Nucleus accumbens (tissue), 56 donors: ENCODE measurements around the gene PLD1.
A peak's percentile ranks its signal among the peaks of the same experiment; 100 is the strongest.
"Not testable (repeated sequence)": the region's sequence is repeated elsewhere in the genome, so short reads cannot be mapped to it uniquely, and the experiment has no call there.

Experiments
- DNase-seq, 56 donors: peaks; one replicate each; lab custom pipeline; 2025; lab: John Stamatoyannopoulos, UW

The PLD1 gene

GRCh38 chr3:171644681-171645080, 165.6 kb downstream of the PLD1 start:
- DNase-seq, result no peak

DNA sequence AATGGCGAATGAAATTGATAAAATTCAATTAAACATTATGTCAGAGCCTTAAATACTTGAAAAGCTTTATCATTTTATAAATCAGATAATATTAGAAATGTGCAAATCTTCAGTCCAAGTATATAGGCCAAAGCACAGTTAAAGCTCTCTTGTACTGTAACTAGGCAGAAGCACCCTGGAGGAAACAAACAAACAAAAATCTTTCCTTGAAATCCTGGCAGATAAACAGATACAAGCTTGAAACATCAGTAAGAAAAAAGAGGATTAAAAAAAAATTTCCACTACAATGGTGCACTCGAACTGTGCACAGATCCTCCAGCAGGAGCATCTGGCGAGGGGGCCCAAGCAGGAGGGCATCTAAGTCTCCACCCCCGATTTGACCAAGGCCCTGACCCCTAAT, 166.6 kb downstream of the PLD1 start:
- DNase-seq, result no peak

- DNase-seq, result no peak
Observed at GRCh38 chr3:171643033-171643432, 167.2 kb downstream of the PLD1 start.

- no peak for DNase-seq
Observed at GRCh38 chr3:171640520-171641412, 169.5 kb downstream of the PLD1 start.

GRCh38 chr3:171636666-171637065, 173.6 kb downstream of the PLD1 start:
- no peak for DNase-seq

DNA sequence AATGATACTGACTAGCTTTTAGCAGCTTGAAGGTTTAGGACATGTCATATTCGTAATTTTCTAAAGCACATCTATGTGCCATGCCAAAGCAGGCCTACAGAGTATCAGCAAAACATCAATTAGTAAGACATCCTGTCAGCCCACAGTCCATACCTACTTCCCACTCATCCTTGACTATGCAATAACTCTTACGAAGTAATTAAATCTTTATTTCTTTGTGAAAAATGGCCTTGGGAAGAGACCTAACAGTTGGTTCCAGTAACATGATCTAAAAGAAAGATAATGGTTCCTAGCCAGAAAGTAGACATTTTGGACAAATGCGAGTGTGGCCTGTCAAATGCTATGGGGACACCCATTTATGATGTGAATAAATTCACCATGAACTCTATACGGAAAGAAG, 177.5 kb downstream of the PLD1 start:
- no peak for DNase-seq

DNA sequence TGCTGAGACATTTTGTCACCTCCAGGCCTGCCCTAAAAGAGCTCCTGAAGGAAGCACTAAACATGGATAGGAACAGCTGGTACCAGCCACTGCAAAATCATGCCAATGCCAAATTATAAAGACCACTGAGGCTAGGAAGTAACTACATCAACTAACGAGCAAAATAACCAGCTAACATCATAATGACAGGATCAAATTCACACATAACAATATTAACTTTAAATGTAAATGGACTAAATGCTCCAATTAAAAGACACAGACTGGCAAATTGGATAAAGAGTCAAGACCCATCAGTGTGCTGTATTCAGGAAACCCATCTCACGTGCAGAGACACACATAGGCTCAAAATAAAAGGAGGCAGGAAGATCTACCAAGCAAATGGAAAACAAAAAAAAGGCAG, 183.5 kb downstream of the PLD1 start:
- DNase-seq, result not testable (repeated sequence)

- no peak for DNase-seq
Observed at GRCh38 chr3:171622126-171622525, 188.2 kb downstream of the PLD1 start.

- DNase-seq, result no peak
Observed at GRCh38 chr3:171620825-171621434, 189.4 kb downstream of the PLD1 start.

- DNase-seq, result no peak
Observed at GRCh38 chr3:171616798-171617197, 193.5 kb downstream of the PLD1 start.

DNA sequence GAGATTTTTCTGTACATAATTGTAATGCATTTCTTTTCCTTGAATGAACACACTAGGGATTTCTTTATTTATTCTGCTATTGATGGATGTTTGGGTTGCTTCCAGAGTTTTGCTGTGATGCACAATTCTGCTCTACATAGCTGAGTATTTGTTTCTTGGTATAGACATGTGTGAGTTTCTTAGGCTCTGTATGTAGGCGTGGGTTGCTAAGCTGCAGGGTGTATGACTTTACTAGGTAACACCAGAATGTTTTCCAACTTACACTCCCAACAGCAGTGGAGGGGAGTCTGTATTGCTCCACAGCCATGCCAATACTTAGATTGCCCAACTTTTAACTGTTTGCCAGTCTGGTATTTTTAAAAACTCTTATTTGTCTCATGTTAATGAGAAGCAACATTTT, 194.6 kb downstream of the PLD1 start:
- DNase-seq, result no peak

DNA sequence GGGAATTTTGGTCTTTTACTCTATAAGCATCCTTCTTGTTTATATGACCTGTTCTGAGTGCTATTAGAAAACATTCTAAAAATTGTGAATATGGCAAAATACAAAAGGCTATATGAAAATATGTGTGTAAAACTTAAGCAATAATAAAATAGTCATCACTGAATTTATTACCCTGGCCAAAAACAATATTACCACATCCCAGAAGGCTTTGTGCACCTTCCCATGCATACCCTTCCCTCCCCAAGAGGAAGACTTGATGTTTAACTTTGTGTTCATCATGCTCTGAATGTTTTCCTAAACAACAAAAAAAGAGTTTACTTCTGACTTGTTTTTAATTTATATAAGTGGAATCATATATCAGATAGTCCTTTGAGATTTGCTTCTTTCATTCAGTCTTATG, 195.0 kb downstream of the PLD1 start:
- DNase-seq, result no peak

DNA sequence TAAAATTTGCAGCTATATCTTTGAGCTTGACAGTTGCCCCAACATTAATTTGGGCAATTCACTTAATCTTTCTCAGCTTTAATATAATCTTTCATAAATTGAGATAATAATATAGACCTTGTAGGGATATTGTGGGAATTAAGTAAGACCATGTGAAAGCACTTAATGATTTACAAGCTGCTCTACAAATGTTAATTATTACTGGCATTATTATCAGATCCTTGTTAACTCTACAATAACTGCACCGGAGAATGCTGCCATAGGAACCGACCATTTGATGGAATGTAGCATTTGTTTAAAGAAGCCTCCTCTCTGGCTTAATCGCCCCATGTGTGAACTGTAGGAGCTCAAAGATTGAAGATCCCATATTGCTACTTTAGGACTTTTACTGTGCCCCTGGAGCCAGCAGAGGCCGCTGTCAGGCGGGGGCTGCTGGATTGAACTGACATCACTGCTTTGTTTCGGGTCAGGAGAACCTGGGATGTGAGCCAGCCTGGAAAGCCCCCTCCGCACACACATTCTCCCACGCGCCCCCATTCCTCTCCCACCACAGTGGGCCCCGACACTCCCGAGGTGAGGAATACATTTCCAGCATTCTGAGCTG, 195.9 kb downstream of the PLD1 start:
- peak in 24 of 56 donors; percentile 2 to 60 (median 21) for DNase-seq

DNA sequence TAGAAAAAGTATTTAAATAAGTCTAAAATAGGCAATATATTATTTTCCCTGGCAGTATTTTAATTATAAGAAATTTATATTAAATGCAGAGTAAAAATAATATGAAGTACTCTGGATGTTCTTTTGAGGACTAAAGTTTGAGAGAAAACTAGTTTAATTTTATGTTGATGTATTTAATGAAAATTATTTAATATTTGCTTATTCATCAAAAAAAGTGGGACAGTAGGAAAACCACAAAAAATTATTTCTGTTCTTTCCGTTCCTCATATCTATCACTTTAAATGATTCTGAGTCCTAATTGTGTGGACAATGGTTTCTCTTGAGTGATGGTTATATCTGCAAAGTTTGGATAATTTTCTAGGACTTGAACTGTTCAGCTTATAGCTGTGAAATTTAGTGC, 202.8 kb downstream of the PLD1 start:
- no peak for DNase-seq

DNA sequence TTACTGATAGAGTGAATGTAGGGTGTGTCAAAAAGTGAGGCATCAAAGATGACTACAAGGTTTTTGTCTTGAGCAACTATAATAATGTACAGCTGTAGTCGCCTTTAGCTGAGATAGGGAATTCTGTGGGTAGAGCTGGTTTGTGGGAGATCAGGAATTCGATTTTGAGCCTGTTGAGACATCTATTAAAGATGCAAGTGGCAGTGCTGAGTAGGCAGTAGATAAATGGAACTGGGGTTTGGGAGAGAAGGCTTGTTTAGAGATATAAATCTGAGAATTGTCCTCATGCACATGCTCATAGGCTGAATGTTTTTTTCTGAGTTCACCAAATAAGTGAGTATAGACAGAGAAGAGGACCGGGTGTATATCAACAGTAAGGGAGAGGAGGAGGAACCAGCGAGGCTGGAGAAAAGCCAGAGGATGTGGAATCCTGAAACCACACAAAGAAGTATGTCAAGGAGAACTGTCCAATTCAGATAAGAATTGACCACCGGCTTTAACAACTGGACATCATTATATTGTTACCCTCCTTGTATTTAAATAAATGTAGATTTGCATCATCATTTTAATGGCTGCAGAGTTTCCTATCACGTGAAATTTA, 204.0 kb downstream of the PLD1 start:
- DNase-seq, result no peak

- DNase-seq, result no peak
Observed at GRCh38 chr3:171604370-171604769, 205.9 kb downstream of the PLD1 start.

GRCh38 chr3:171602072-171602471, 208.2 kb downstream of the PLD1 start:
- DNase-seq, result no peak

DNA sequence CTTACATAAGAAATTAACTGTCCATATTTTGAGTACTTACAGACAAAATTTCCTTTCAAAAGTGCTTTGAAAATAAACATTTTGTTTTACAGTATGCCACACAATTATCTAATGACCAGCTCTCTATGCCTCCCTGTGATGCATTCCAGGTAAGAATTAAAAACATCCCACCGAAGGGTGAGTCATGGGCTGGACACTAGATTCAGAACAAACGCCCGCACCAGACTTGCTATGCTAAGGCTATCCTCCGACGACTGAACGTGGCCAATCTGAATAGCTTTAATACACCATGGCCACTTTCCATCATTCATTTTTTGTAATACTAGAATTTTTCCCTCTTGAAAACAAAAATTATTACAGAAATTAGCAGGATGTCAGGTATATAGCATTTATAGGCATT, 210.3 kb downstream of the PLD1 start:
- no peak for DNase-seq

DNA sequence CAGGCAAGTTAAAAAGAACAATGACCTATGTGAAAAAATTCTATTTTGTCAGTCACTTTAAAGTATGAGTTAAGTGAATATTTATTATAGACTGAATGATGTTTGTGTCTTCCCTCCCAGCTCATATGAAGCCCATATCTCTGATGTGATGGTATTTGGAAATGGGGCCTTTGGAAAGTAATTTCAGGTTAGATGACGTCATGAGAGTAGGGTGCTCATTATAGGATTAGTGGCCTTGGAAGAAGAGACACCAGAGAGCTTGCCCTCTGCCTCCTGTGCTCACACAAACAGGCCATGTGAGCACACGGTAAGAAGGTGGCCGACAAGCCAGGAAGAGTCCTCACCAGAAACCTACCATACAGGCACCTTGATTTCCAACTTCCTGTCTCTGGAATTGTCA, 211.3 kb downstream of the PLD1 start:
- DNase-seq, result no peak

DNA sequence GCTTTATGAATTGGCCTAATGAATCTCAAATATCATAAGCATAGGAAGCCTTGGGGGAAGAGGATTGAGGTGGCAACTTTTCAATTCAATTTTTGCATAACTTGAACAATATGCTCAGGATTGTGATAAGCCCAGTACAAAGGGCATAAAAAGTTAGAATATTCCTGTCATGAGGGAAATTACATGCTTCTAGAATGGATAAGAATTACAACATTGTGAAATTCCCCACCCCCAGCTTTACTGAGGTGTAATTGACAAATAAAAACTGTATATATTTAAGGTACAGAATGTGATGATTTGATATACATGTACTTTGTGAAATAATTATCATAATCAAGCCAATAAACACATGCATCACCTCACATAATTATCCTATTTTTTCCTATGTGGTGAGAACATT, 217.5 kb downstream of the PLD1 start:
- DNase-seq, result no peak

DNA sequence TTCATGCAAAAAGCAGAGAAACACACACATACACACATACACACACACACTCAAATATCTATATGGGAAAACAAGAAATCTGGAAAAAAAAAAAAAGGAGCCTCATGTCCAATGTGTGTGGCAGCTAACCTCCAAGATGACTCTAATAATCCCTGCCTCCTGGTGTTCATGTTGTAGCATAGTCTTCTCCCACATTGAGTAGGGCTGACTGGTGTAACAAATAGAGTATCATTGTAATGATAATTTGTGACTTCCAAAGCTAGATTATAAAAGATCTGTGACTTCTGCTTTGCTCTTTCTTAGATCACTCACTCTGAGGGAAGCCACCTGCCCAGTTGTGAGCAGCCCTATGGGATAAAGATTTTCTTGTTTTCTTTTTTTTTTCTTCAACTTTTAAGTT, 219.2 kb downstream of the PLD1 start:
- no peak for DNase-seq
